GM12891 (cell line): ENCODE measurements around the gene NPC1L1.

Source experiments
- POLR2A ChIP-seq: IDR thresholded peaks from 2 replicates; pipeline ENCODE4 v1.6.1; 2011; ENCODE audit warnings: low read depth, low read length, control low read depth
- POLR2AphosphoS5 ChIP-seq: IDR thresholded peaks from 2 replicates; pipeline ENCODE4 v1.6.1; 2011; ENCODE audit warnings: low read depth, low read length, control low read depth
- TAF1 ChIP-seq: IDR thresholded peaks from 2 replicates; pipeline ENCODE4 v1.6.1; 2011; ENCODE audit warnings: low read depth, low read length, control low read depth

DNA sequence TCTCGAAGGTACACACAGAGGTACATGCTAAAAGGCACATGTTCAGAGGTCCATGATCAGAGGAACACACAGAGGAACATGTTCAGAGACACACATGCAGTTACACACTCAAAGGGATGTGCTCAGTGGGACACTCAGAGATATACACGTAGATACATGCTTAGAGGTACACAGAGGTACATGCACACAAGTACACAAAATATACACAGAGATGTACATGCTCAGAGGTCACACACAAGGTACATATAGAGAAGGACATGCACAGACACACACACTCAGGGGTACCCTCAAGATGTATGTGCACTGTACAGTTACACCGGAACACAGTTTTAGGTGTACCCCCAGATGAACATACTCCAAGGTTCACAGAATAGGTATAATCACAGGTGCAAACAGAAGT is 18.8 kb downstream of the NPC1L1 start:
- TF ChIP-seq POLR2AphosphoS5: no peak
- TF ChIP-seq TAF1: no peak
- no peak for TF ChIP-seq POLR2A
